ENCODE measurements around the gene KDM1B.

The KDM1B gene

DNA sequence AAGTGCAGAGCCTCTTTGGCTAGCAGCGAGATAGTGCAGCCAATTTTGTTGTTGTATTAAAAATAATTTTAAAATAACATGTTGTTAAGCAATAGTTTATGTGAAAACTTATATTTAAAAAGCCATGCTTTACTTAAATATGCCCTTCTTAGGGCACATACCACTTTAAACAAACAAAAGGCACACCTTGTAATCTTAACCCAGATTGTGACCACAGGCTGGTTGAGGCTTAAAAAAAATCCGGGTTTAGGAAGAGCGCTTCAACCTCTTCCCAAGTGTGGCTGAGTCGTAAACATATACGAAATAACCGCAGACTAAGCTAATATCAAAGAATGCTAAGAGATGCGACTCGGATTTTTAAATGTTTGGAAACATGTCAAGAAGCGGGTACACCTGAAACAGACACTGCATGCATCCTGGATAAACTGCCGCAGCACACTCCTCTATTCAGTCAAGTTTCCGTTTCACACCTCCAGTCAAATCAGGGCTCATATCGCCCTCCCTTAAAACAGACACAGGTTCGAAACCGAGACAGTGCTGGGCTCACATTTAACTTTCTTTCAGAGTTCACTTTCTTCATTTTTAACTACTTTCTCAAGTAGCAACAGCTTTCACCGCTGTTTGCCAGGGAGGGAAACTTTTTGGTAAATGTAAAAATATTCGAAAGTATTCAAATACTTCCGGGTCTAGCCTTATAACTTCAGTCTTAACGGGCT is 107.6 kb downstream of the KDM1B start:
- DNase-seq (ENCODE audit: low spot score): peak; percentile 16

DNA sequence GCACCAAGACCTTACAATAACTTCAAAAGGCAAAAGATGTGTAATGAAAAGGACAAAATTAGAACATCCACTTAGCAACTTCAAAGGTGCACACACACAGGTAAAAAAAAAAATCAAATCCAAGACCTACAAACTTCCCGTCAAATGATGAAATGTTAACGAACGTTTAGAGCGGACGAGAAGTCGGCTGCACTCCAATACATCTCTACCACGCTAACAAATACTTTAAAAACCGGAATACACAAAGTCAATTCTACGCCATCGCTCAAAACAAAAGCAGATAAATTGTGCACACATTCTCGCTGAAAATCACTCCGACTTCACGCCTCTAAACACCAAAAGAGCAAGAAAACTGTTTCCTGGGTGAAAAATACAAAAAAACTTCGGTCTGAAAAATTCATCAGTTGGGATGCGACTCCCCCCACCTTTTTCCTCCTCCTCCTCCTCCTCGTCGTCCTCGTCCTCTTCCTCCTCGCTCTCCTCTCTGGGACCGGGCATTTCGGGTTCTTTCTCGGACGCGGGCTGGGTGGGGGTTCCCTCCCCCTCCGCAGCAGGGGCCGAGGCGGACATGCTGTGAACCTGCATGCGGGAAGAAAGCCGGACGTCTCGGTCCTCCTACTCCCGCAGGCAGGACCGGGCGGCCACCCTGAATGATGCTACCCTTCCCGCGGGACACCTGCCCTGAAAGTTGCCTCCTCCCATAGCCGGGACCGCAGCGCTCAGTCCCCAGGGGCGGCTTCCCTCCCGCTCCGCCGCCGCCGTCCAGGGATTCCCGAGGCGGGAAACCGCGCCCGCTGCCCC is 108.4 kb downstream of the KDM1B start:
- DNase-seq (ENCODE audit: low spot score): no peak

DNA sequence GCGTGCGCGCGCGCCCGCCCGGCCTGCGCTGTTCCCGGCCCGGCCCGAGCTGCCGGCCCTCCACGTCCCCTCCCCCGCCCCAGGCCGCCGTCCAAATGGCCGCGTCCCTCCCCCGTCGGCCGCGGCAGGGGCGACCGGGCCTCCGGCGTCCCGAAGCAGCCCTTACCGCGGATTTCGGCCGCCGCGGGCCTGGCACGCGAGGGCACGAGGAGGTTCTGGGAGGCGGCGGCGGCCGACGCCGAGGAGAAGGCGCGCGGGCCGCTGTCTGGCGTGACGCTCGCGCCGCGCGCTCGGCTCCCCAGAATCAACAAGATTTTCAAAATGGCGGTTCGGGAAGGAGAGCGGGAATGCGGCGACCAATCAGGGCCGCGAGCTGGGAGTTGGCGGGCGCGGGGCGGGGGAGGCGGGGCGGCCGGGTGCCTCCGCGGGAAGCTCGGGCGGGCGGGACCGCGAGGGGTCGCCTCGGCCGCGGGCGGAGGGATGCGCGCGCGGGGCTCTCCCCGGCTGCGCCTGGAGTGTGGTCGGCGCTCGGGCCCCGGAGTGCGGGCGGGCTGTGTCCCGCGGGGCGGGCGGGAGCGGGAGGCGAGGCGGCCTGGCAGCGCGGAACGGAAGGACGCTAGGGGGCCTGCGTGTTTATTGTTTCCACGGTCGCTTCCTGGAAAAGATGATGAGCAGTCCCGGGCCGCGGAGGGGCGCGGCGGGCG is 109.1 kb downstream of the KDM1B start, which contains the start of gene DEK:
Gene DEK (minus strand): TSS at position 312 of the 704 bp plus-strand sequence. CDS start 543 bp downstream, outside the sequence.
- peak; percentile 90 for DNase-seq (ENCODE audit: low spot score)

- no peak for DNase-seq (ENCODE audit: low spot score)
Observed at GRCh38 chr6:18264923-18265377, 109.7 kb downstream of the KDM1B start.

DNA sequence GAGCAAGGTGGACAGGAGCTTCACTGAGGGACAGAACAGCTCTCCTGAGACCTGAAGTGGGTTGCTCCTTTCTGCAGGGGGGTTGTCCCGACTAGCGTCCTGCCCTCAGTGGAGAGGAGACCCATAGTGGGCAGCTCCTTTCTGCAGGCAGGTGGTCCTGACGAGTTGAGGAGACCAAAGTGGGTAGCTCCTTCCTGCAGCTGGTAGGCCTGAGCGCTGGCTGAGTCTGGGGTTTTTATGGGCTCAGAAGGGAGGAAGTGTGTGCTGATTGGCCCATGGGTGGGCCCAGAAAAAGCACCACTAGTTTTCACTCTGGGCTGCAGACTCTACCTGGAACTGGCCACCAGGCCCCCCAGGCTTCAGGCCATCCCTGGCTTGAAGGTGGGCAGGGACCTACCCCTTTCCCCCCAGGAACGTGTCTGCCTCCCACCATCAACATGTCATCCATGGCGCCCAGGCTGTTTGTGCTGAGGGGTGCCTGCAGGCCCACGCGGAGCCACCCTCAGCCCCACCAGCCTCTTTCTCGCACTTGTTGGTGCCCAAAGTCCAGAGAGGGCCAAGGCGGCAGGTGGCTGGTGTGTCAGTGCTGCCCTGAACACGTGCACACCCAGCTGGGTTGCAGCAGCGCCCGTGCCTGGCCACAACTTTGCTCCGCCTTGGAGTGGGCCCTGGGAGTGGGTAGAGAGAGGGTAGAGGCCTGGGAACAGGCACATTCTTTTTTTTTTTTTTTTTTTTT is 110.7 kb downstream of the KDM1B start:
- DNase-seq (ENCODE audit: low spot score): no peak

GRCh38 chr6:18266523-18266912 is 111.3 kb downstream of the KDM1B start:
- no peak for DNase-seq (ENCODE audit: low spot score)

GRCh38 chr6:18268066-18268465 is 112.8 kb downstream of the KDM1B start:
- no peak for DNase-seq (ENCODE audit: low spot score)

- DNase-seq (ENCODE audit: low spot score): peak; percentile 41
Observed at GRCh38 chr6:18269253-18269652, 114.0 kb downstream of the KDM1B start.

DNA sequence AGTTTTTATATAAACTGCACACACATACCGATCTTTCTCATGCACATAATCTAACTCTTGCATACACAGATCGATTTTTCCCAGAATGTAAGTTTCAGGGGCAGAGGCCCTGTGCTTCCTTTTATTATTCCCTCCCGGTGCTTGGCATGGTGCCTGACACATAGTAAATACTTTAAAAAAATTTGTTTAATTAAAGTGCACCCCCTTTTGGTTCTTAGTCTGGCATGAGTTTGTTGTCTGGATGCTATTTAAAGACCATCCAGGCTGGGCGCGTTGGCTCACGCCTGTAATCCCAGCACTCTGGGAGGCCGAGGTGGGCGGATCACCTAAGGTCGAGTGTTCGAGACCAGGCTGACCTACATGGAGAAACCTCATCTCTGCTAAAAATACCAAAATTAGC is 114.5 kb downstream of the KDM1B start:
- DNase-seq (ENCODE audit: low spot score): no peak

- no peak for DNase-seq (ENCODE audit: low spot score)
Observed at GRCh38 chr6:18270216-18270615, 115.0 kb downstream of the KDM1B start.
